ENCODE results near the gene RANBP3.
"Not testable (repeated sequence)": the region's sequence is repeated elsewhere in the genome, so short reads cannot be mapped to it uniquely, and the experiment has no call there.

Gene RANBP3

DNA sequence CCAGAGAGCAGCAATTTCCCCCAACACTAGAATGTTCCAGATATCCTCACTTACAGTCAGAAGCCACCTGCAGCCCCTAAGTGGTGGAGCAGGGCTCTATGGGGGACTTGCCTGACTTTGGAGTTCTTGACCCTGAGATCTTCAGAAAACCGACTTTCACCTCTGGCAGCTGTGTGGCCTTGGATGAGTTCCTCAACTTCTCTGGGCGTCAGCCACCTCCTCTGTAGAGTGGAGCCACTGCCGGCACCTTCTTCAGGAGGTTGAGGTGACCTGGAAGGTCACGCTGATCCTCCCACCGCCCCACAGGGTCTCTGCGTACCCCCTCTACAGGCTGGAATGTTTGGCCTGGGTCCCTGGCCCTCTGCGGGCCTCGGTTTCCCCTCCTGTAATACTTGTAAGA is 100.5 kb downstream of the RANBP3 start:
- H3K27me3 ChIP-seq (ENCODE audit: control insufficient read depth in 1 of 2, insufficient read depth in 2 of 2, low read length in 2 of 2) = no peaks in the 10 kb centered on the region

GRCh38 chr19:5874496-5874895 is 103.4 kb downstream of the RANBP3 start:
- H3K4me1 ChIP-seq (ENCODE audit: control insufficient read depth, insufficient read depth, low read length); H3K9ac ChIP-seq (ENCODE audit: low read length in 2 of 2); H3K27me3 ChIP-seq (ENCODE audit: control insufficient read depth in 1 of 2, insufficient read depth in 2 of 2, low read length in 2 of 2); H3K9me3 ChIP-seq (ENCODE audit: control insufficient read depth in 2 of 2, low read length in 2 of 2); H3K36me3 ChIP-seq (ENCODE audit: control insufficient read depth in 2 of 2, insufficient read depth in 2 of 2, low read length in 2 of 2); H3K27ac ChIP-seq (ENCODE audit: low read length); H3K4me3 ChIP-seq (ENCODE audit: low read length in 2 of 2): not testable (repeated sequence)

More for the DNA sequence above, 100.5 kb downstream of the RANBP3 start:
- Histone ChIP-seq H3K9ac (ENCODE audit: low read length in 2 of 2) (no peak overlapping the region), H3K36me3 (ENCODE audit: control insufficient read depth in 2 of 2, insufficient read depth in 2 of 2, low read length in 2 of 2) (no peaks in the 10 kb centered on the region), H3K4me1 (ENCODE audit: control insufficient read depth, insufficient read depth, low read length) (peaks cover 16% of the 10 kb centered on the region), H3K4me3 (ENCODE audit: low read length in 2 of 2) (no peak overlapping the region), H3K9me3 (ENCODE audit: control insufficient read depth in 2 of 2, low read length in 2 of 2) (no peaks in the 10 kb centered on the region), H3K27ac (ENCODE audit: low read length) (no peak overlapping the region)

- Histone ChIP-seq H3K9ac (ENCODE audit: low read length in 2 of 2) (no peak overlapping the region), H3K27ac (ENCODE audit: low read length) (no peak overlapping the region), H3K9me3 (ENCODE audit: control insufficient read depth in 2 of 2, low read length in 2 of 2) (no peaks in the 10 kb centered on the region), H3K27me3 (ENCODE audit: control insufficient read depth in 1 of 2, insufficient read depth in 2 of 2, low read length in 2 of 2) (no peaks in the 10 kb centered on the region), H3K4me3 (ENCODE audit: low read length in 2 of 2) (no peak overlapping the region), H3K4me1 (ENCODE audit: control insufficient read depth, insufficient read depth, low read length) (peaks cover 4% of the 10 kb centered on the region), H3K36me3 (ENCODE audit: control insufficient read depth in 2 of 2, insufficient read depth in 2 of 2, low read length in 2 of 2) (no peaks in the 10 kb centered on the region)
These were observed 104.2 kb downstream of the RANBP3 start for GRCh38 chr19:5873617-5874199.

- H3K27ac ChIP-seq (ENCODE audit: low read length) = no peak overlapping the region
- no peak overlapping the region for H3K9ac ChIP-seq (ENCODE audit: low read length in 2 of 2)
- no peaks in the 10 kb centered on the region for H3K27me3 ChIP-seq (ENCODE audit: control insufficient read depth in 1 of 2, insufficient read depth in 2 of 2, low read length in 2 of 2)
- H3K4me3 ChIP-seq (ENCODE audit: low read length in 2 of 2) = no peak overlapping the region
- peaks cover 4% of the 10 kb centered on the region for H3K4me1 ChIP-seq (ENCODE audit: control insufficient read depth, insufficient read depth, low read length)
- H3K36me3 ChIP-seq (ENCODE audit: control insufficient read depth in 2 of 2, insufficient read depth in 2 of 2, low read length in 2 of 2) = no peaks in the 10 kb centered on the region
- no peaks in the 10 kb centered on the region for H3K9me3 ChIP-seq (ENCODE audit: control insufficient read depth in 2 of 2, low read length in 2 of 2)
These were observed 107.0 kb downstream of the RANBP3 start for GRCh38 chr19:5870986-5871394.

DNA sequence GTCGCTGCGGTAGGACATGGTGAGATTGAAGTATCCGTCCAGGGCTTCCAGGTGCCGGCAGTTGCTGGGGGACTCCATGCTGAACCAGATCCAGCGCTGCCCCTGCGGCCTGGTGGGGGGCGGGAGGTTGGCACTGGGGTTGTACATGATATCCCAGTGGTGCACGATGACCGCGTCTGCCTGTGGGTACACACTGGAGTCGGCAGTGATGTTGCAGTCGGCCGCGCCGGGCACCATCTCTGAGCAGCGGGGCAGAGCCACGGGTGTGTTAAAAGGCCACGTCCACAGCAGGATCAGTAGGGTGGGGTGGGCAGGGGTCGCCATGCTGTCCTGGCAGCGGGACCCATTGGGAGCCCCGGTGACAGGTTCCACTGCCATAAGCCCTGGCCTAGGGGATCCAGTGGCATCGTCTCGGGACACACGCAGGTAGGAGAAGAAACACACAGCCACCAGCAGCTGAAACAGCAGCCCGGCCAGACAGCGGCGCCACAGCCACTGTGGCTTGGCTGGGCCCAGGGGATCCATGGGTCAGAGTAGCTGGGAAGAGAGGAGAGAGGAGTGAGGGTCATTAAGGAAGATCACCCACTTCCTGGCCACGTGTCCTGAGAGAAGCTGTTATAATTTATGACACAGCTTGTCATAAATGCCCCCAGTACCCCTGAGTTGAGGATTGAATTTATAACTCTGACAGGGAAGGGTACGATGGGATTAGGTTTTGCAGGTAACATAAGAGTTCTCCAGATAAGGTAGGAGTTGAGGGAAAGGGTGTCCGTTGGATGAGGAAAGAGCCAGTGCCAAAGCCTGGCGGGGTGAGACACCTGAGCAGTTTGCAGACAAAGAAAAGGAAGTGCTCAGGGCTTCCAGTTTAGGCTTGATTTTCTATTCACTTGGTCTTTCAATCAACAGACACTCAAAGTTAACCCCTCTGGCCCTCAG is 110.5 kb downstream of the RANBP3 start:
- Histone ChIP-seq H3K9ac (ENCODE audit: low read length in 2 of 2) (no peak overlapping the region), H3K4me3 (ENCODE audit: low read length in 2 of 2) (no peak overlapping the region), H3K27me3 (ENCODE audit: control insufficient read depth in 1 of 2, insufficient read depth in 2 of 2, low read length in 2 of 2) (no peaks in the 10 kb centered on the region), H3K27ac (ENCODE audit: low read length) (no peak overlapping the region), H3K36me3 (ENCODE audit: control insufficient read depth in 2 of 2, insufficient read depth in 2 of 2, low read length in 2 of 2) (no peaks in the 10 kb centered on the region), H3K9me3 (ENCODE audit: control insufficient read depth in 2 of 2, low read length in 2 of 2) (no peaks in the 10 kb centered on the region), H3K4me1 (ENCODE audit: control insufficient read depth, insufficient read depth, low read length) (peaks cover 4% of the 10 kb centered on the region)

All from stomach smooth muscle (tissue), 2 donors.